ENCODE data around the gene AGBL1.

The AGBL1 gene

GRCh38 chr15:86062646-86063243, 16.9 kb upstream of the AGBL1 start:
- Histone ChIP-seq H3K9me3 (ENCODE audit: low read length) (no peaks in the 10 kb centered on the region), H3K27me3 (ENCODE audit: insufficient read depth, low read length) (no peaks in the 10 kb centered on the region), H3K36me3 (ENCODE audit: insufficient read depth, low read length) (no peaks in the 10 kb centered on the region), H3K4me1 (ENCODE audit: insufficient read depth, low read length) (peaks cover 6% of the 10 kb centered on the region), H3K4me3 (ENCODE audit: low read length) (no peak overlapping the region), H2AFZ (ENCODE audit: low read depth, low read length) (no peak overlapping the region)

- H3K4me1 ChIP-seq (ENCODE audit: insufficient read depth, low read length), result peaks cover 6% of the 10 kb centered on the region
- no peak overlapping the region for H3K4me3 ChIP-seq (ENCODE audit: low read length)
- H3K27me3 ChIP-seq (ENCODE audit: insufficient read depth, low read length), result no peaks in the 10 kb centered on the region
- no peaks in the 10 kb centered on the region for H3K9me3 ChIP-seq (ENCODE audit: low read length)
- H3K36me3 ChIP-seq (ENCODE audit: insufficient read depth, low read length), result no peaks in the 10 kb centered on the region
- H2AFZ ChIP-seq (ENCODE audit: low read depth, low read length), result no peak overlapping the region
Measured at GRCh38 chr15:86063356-86064095, 16.1 kb upstream of the AGBL1 start.

GRCh38 chr15:86064326-86064725, 15.3 kb upstream of the AGBL1 start:
- Histone ChIP-seq H3K27me3 (ENCODE audit: insufficient read depth, low read length) (no peaks in the 10 kb centered on the region), H3K4me3 (ENCODE audit: low read length) (no peak overlapping the region), H3K4me1 (ENCODE audit: insufficient read depth, low read length) (peaks cover 6% of the 10 kb centered on the region), H3K36me3 (ENCODE audit: insufficient read depth, low read length) (no peaks in the 10 kb centered on the region), H3K9me3 (ENCODE audit: low read length) (no peaks in the 10 kb centered on the region), H2AFZ (ENCODE audit: low read depth, low read length) (no peak overlapping the region)

- Histone ChIP-seq H3K4me1 (ENCODE audit: insufficient read depth, low read length) (peaks cover 6% of the 10 kb centered on the region), H3K9me3 (ENCODE audit: low read length) (no peaks in the 10 kb centered on the region), H3K36me3 (ENCODE audit: insufficient read depth, low read length) (no peaks in the 10 kb centered on the region), H3K27me3 (ENCODE audit: insufficient read depth, low read length) (no peaks in the 10 kb centered on the region), H2AFZ (ENCODE audit: low read depth, low read length) (no peak overlapping the region), H3K4me3 (ENCODE audit: low read length) (no peak overlapping the region)
Measured at GRCh38 chr15:86066174-86066834, 13.4 kb upstream of the AGBL1 start.

GRCh38 chr15:86073281-86073680, 6.4 kb upstream of the AGBL1 start:
- no peaks in the 10 kb centered on the region for H3K9me3 ChIP-seq (ENCODE audit: low read length)
- no peak overlapping the region for H2AFZ ChIP-seq (ENCODE audit: low read depth, low read length)
- no peaks in the 10 kb centered on the region for H3K36me3 ChIP-seq (ENCODE audit: insufficient read depth, low read length)
- H3K27me3 ChIP-seq (ENCODE audit: insufficient read depth, low read length), result no peaks in the 10 kb centered on the region
- no peak overlapping the region for H3K4me3 ChIP-seq (ENCODE audit: low read length)
- no peaks in the 10 kb centered on the region for H3K4me1 ChIP-seq (ENCODE audit: insufficient read depth, low read length)

- Histone ChIP-seq H3K4me1 (ENCODE audit: insufficient read depth, low read length) (no peaks in the 10 kb centered on the region), H2AFZ (ENCODE audit: low read depth, low read length) (no peak overlapping the region), H3K27me3 (ENCODE audit: insufficient read depth, low read length) (no peaks in the 10 kb centered on the region)
Measured at GRCh38 chr15:86076468-86076867, 3.2 kb upstream of the AGBL1 start.

GRCh38 chr15:86077070-86077469, 2.6 kb upstream of the AGBL1 start:
- Histone ChIP-seq H3K4me3 (ENCODE audit: low read length) (no peak overlapping the region), H2AFZ (ENCODE audit: low read depth, low read length) (no peak overlapping the region), H3K36me3 (ENCODE audit: insufficient read depth, low read length) (no peaks in the 10 kb centered on the region), H3K4me1 (ENCODE audit: insufficient read depth, low read length) (no peaks in the 10 kb centered on the region), H3K9me3 (ENCODE audit: low read length) (no peaks in the 10 kb centered on the region), H3K27me3 (ENCODE audit: insufficient read depth, low read length) (no peaks in the 10 kb centered on the region)

More at GRCh38 chr15:86076468-86076867, 3.2 kb upstream of the AGBL1 start:
- Histone ChIP-seq H3K4me3 (ENCODE audit: low read length) (no peak overlapping the region), H3K9me3 (ENCODE audit: low read length) (no peaks in the 10 kb centered on the region), H3K36me3 (ENCODE audit: insufficient read depth, low read length) (no peaks in the 10 kb centered on the region)

- Histone ChIP-seq H3K9me3 (ENCODE audit: low read length) (no peaks in the 10 kb centered on the region), H3K36me3 (ENCODE audit: insufficient read depth, low read length) (no peaks in the 10 kb centered on the region), H3K27me3 (ENCODE audit: insufficient read depth, low read length) (no peaks in the 10 kb centered on the region), H2AFZ (ENCODE audit: low read depth, low read length) (no peak overlapping the region), H3K4me3 (ENCODE audit: low read length) (no peak overlapping the region), H3K4me1 (ENCODE audit: insufficient read depth, low read length) (no peaks in the 10 kb centered on the region)
Measured at GRCh38 chr15:86080302-86080701, 631 bp downstream of the AGBL1 start.

GRCh38 chr15:86082619-86083380, 3.1 kb downstream of the AGBL1 start:
- no peak overlapping the region for H3K4me3 ChIP-seq (ENCODE audit: low read length)

GRCh38 chr15:86087808-86088207, 8.1 kb downstream of the AGBL1 start:
- H2AFZ ChIP-seq (ENCODE audit: low read depth, low read length), result no peak overlapping the region
- no peaks in the 10 kb centered on the region for H3K27me3 ChIP-seq (ENCODE audit: insufficient read depth, low read length)
- no peaks in the 10 kb centered on the region for H3K4me1 ChIP-seq (ENCODE audit: insufficient read depth, low read length)
- no peaks in the 10 kb centered on the region for H3K36me3 ChIP-seq (ENCODE audit: insufficient read depth, low read length)
- no peaks in the 10 kb centered on the region for H3K9me3 ChIP-seq (ENCODE audit: low read length)
- no peak overlapping the region for H3K4me3 ChIP-seq (ENCODE audit: low read length)

More at GRCh38 chr15:86082619-86083380, 3.1 kb downstream of the AGBL1 start:
- Histone ChIP-seq H3K9me3 (ENCODE audit: low read length) (no peaks in the 10 kb centered on the region), H2AFZ (ENCODE audit: low read depth, low read length) (no peak overlapping the region), H3K27me3 (ENCODE audit: insufficient read depth, low read length) (no peaks in the 10 kb centered on the region), H3K4me1 (ENCODE audit: insufficient read depth, low read length) (no peaks in the 10 kb centered on the region), H3K36me3 (ENCODE audit: insufficient read depth, low read length) (no peaks in the 10 kb centered on the region)

GRCh38 chr15:86089422-86089821, 9.8 kb downstream of the AGBL1 start:
- Histone ChIP-seq H3K4me3 (ENCODE audit: low read length) (no peak overlapping the region), H2AFZ (ENCODE audit: low read depth, low read length) (no peak overlapping the region), H3K9me3 (ENCODE audit: low read length) (no peaks in the 10 kb centered on the region), H3K4me1 (ENCODE audit: insufficient read depth, low read length) (no peaks in the 10 kb centered on the region), H3K27me3 (ENCODE audit: insufficient read depth, low read length) (no peaks in the 10 kb centered on the region), H3K36me3 (ENCODE audit: insufficient read depth, low read length) (no peaks in the 10 kb centered on the region)

GRCh38 chr15:86101818-86102217, 22.1 kb downstream of the AGBL1 start:
- Histone ChIP-seq H2AFZ (ENCODE audit: low read depth, low read length) (no peak overlapping the region), H3K27me3 (ENCODE audit: insufficient read depth, low read length) (no peaks in the 10 kb centered on the region), H3K36me3 (ENCODE audit: insufficient read depth, low read length) (no peaks in the 10 kb centered on the region), H3K9me3 (ENCODE audit: low read length) (no peaks in the 10 kb centered on the region), H3K4me3 (ENCODE audit: low read length) (no peak overlapping the region), H3K4me1 (ENCODE audit: insufficient read depth, low read length) (no peaks in the 10 kb centered on the region)

GRCh38 chr15:86103825-86104224, 24.2 kb downstream of the AGBL1 start:
- H3K4me1 ChIP-seq (ENCODE audit: insufficient read depth, low read length), result no peaks in the 10 kb centered on the region
- H2AFZ ChIP-seq (ENCODE audit: low read depth, low read length), result no peak overlapping the region
- H3K4me3 ChIP-seq (ENCODE audit: low read length), result no peak overlapping the region
- H3K9me3 ChIP-seq (ENCODE audit: low read length), result no peaks in the 10 kb centered on the region
- H3K27me3 ChIP-seq (ENCODE audit: insufficient read depth, low read length), result no peaks in the 10 kb centered on the region
- H3K36me3 ChIP-seq (ENCODE audit: insufficient read depth, low read length), result no peaks in the 10 kb centered on the region
